GM12878 (cell line): Measurements from ENCODE around the gene SPATA16.

Experiments used
- HDAC6 ChIP-seq: fragments of 200-600 bp; sonication (generic); IDR thresholded peaks from one replicate; pipeline ENCODE4 v1.8.0; 2017; ENCODE audit warnings: antibody characterized with exemption; ENCODE audit not compliant: unreplicated experiment
- RAD21 ChIP-seq: IDR thresholded peaks from 2 replicates; pipeline ENCODE4 v1.6.1; 2011; ENCODE audit warnings: mild to moderate bottlenecking, low read depth, low read length, moderate library complexity; ENCODE audit not compliant: insufficient read depth
- SUPT20H ChIP-seq: IDR thresholded peaks from 2 replicates; pipeline ENCODE4 v1.6.1; 2011; ENCODE audit warnings: low read depth, mild to moderate bottlenecking, low read length, moderate library complexity, borderline replicate concordance; ENCODE audit not compliant: control insufficient read depth
- TCF3 ChIP-seq: IDR thresholded peaks from 2 replicates; pipeline ENCODE4 v1.6.1; 2012; ENCODE audit warnings: low read depth, mild to moderate bottlenecking, low read length, borderline replicate concordance; ENCODE audit not compliant: insufficient read depth
- USF2 ChIP-seq: IDR thresholded peaks from 2 replicates; pipeline ENCODE4 v1.6.1; 2011; ENCODE audit warnings: low read depth, low read length, improper control_type of control experiment, borderline replicate concordance
- TF ChIP-seq, protein P1 (sequence below): IDR thresholded peaks from 2 replicates; pipeline ENCODE4 v1.6.1; 2012; ENCODE audit warnings: low read depth, low read length, improper control_type of control experiment
- TF ChIP-seq, protein P2 (sequence below), 3 experiments: IDR thresholded peaks in 2 of 3; conservative IDR thresholded peaks in 1 of 3; 2 replicates each; pipeline ENCODE4 v1.5.1; 2011; ENCODE audit warnings: low read depth in 3 of 3, low read length in 3 of 3, mild to moderate bottlenecking in 3 of 3, control low read depth in 2 of 3, moderate library complexity in 2 of 3, inconsistent platforms in 1 of 3, mixed read lengths in 1 of 3; ENCODE audit not compliant: control insufficient read depth in 2 of 3, insufficient read depth in 1 of 3; ENCODE audit errors: extremely low read depth in 1 of 3

DNA sequence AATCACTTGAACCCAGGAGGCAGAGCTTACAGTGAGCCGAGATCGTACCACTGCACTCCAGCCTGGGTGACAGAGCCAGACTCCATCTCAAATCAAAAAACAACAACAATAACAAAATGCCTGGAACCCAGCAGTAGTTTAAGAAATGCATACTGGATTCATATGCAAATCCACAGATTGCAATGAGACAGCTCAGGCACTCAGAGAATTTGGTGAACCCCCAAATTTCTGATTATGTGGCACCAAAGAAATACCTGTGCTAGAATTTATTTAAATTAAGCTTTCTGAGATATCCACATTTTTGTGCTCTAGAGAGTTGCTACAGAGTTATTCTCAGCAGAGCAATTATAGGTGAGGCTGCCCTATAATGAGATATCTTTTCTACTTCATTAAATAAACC lies 29.7 kb downstream of the SPATA16 start:
- TF ChIP-seq USF2 (no peak), TCF3 (no peak), HDAC6 (no peak), SUPT20H (no peak), RAD21 (no peak)
- TF ChIP-seq, protein P1, sequence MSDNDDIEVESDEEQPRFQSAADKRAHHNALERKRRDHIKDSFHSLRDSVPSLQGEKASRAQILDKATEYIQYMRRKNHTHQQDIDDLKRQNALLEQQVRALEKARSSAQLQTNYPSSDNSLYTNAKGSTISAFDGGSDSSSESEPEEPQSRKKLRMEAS, result no peak
- TF ChIP-seq, protein P2, sequence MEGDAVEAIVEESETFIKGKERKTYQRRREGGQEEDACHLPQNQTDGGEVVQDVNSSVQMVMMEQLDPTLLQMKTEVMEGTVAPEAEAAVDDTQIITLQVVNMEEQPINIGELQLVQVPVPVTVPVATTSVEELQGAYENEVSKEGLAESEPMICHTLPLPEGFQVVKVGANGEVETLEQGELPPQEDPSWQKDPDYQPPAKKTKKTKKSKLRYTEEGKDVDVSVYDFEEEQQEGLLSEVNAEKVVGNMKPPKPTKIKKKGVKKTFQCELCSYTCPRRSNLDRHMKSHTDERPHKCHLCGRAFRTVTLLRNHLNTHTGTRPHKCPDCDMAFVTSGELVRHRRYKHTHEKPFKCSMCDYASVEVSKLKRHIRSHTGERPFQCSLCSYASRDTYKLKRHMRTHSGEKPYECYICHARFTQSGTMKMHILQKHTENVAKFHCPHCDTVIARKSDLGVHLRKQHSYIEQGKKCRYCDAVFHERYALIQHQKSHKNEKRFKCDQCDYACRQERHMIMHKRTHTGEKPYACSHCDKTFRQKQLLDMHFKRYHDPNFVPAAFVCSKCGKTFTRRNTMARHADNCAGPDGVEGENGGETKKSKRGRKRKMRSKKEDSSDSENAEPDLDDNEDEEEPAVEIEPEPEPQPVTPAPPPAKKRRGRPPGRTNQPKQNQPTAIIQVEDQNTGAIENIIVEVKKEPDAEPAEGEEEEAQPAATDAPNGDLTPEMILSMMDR (IDR thresholded peaks at IDR 0.05 in 2 of 3, conservative IDR thresholded peaks at IDR 0.05 in 1 of 3; ENCODE audit: control insufficient read depth in 2 of 3, extremely low read depth in 1 of 3, insufficient read depth in 1 of 3, low read depth in 3 of 3, low read length in 3 of 3), result no peak
